Ishikawa (cell line): Measurements from ENCODE around the gene PHLDB2.

Experiments used
- CEBPB ChIP-seq: IDR thresholded peaks from 2 replicates; pipeline ENCODE4 v1.6.1; 2012
- CREB1 ChIP-seq: IDR thresholded peaks from 2 replicates; pipeline ENCODE4 v1.6.1; 2012; ENCODE audit warnings: low read depth
- EGR1 ChIP-seq: IDR thresholded peaks from 2 replicates; pipeline ENCODE4 v1.6.1; 2012
- EP300 ChIP-seq: IDR thresholded peaks from 2 replicates; pipeline ENCODE4 v1.6.1; 2012; ENCODE audit warnings: borderline replicate concordance
- FOXM1 ChIP-seq: IDR thresholded peaks from 2 replicates; pipeline ENCODE4 v1.6.1; 2012; ENCODE audit warnings: low read depth, borderline replicate concordance
- MAX ChIP-seq: IDR thresholded peaks from 2 replicates; pipeline ENCODE4 v1.6.1; 2012
- NFIC ChIP-seq: IDR thresholded peaks from 2 replicates; pipeline ENCODE4 v1.6.1; 2012
- RAD21 ChIP-seq: IDR thresholded peaks from 2 replicates; pipeline ENCODE4 v1.6.1; 2012; ENCODE audit warnings: low read depth
- REST ChIP-seq: IDR thresholded peaks from 2 replicates; pipeline ENCODE4 v1.6.1; 2012; ENCODE audit warnings: low read depth, mild to moderate bottlenecking
- TAF1 ChIP-seq: IDR thresholded peaks from 2 replicates; pipeline ENCODE4 v1.6.1; 2012; ENCODE audit warnings: low read depth, mild to moderate bottlenecking
- TCF12 ChIP-seq: IDR thresholded peaks from 2 replicates; pipeline ENCODE4 v1.6.1; 2012; ENCODE audit warnings: low read depth
- TEAD4 ChIP-seq: IDR thresholded peaks from 2 replicates; pipeline ENCODE4 v1.6.1; 2012
- USF1 ChIP-seq: IDR thresholded peaks from 2 replicates; pipeline ENCODE4 v1.6.1; 2012
- YY1 ChIP-seq: IDR thresholded peaks from 2 replicates; pipeline ENCODE4 v1.6.1; 2012; ENCODE audit warnings: low read depth
- ZBTB7A ChIP-seq: IDR thresholded peaks from 2 replicates; pipeline ENCODE4 v1.6.1; 2012; ENCODE audit warnings: low read depth

Gene PHLDB2

GRCh38 chr3:111932946-111933345 is 73.9 kb downstream of the PHLDB2 start:
- TF ChIP-seq CREB1 (no peak), YY1 (no peak), RAD21 (no peak), NFIC (no peak)

DNA sequence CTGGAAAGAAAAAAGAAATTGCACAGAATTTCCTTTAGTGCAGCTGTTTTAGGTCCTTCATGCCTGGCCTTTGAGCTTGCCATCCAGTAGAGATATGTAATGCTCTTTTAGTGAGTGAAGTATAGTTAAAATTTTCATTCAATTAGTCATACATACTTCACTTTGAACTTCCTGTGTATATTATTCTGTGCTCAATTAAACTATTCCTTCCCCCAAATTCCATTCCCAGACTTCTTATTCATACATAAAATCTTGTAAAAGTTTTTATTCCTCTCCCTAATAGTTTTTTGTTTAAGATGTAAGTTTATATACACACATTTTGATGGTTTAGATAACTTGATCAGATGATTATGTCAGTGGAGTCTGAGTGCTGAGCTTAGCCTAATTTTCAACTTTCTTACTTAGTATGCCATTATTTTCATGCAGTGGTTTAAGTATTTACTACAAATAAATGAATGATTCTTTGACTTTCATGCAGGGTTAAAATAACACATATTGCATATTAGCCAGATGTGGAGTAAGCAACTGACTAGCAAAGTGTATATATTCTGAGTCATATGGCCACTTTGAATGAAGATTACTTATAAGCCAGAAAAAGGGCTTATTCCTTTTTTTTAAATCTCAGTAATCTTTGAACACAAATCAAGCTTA is 77.3 kb downstream of the PHLDB2 start:
- peak; percentile 73; the same call in 1 of the 2 replicates for TF ChIP-seq EP300
- peak; percentile 70; the same call in 1 of the 2 replicates for TF ChIP-seq FOXM1
- TF ChIP-seq CREB1 = no peak
- TF ChIP-seq TEAD4 = peak; percentile 57; the same call in 1 of the 2 replicates
- no peak for TF ChIP-seq MAX

- no peak for TF ChIP-seq CREB1
Measured at GRCh38 chr3:111936967-111937366, 77.9 kb downstream of the PHLDB2 start.

GRCh38 chr3:111937871-111938270 is 78.8 kb downstream of the PHLDB2 start:
- TF ChIP-seq NFIC (no peak), CEBPB (no peak), TCF12 (no peak), FOXM1 (no peak), CREB1 (no peak), USF1 (no peak), TAF1 (no peak), ZBTB7A (no peak), RAD21 (no peak), TEAD4 (no peak), REST (no peak), YY1 (no peak), MAX (no peak), EGR1 (no peak), EP300 (no peak)

DNA sequence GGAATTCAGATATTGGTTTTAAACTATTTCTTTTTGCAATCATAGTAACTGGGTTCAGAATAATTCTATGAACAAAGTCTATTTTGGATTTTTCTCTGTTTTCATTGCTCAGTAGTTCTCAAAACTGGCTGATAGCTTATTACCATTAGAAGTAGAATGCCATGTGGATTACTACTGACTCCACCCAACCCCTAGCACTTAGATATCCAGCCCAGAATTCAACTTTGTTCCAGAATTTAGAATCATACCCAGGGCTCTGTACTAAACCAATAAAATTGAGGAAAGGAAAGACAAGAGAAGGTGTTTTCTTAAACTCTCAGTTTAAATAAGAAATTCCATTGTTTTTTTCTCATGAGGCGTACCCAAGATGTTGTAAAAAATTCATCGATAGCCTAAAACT is 80.8 kb downstream of the PHLDB2 start:
- TF ChIP-seq USF1 = no peak
- TF ChIP-seq RAD21 = no peak
- TF ChIP-seq NFIC = no peak
- no peak for TF ChIP-seq REST
- TF ChIP-seq CREB1 = no peak
- TF ChIP-seq YY1 = no peak
- TF ChIP-seq MAX = no peak
- no peak for TF ChIP-seq TAF1
- no peak for TF ChIP-seq TCF12
- no peak for TF ChIP-seq EP300
- TF ChIP-seq EGR1 = no peak
- no peak for TF ChIP-seq TEAD4

DNA sequence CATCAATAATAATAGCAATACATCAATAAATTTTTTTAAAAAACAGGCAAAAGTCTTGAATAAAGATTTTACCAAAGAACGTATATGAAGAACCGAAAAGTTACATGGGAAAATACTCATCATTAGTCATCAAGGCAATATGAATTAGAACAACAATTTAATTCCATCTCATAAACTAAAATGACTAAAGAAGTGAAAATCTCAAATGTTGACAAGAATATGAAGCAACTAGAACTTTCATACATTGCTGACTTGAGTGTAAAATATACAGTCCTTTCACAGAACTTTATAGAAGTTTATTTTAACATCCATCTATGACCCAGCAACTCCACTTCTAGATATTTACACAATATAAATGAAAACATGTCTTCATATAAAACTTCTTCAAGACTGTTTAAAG is 84.5 kb downstream of the PHLDB2 start:
- TF ChIP-seq CREB1 (no peak), TAF1 (no peak), ZBTB7A (no peak), TCF12 (no peak), TEAD4 (no peak), REST (no peak)
